Breast epithelium (tissue), 4 donors: Measurements from ENCODE around the gene DAPK3. TPM values are rescaled to one million over a fixed set of nuclear protein-coding genes. Genes with fewer than 3 reads are reported as not detected.

Experiments
- DNase-seq, 2 donors: peaks; one replicate each; pipeline ENCODE4 v3.0.0-alpha.2; 2019; ENCODE audit warnings: low spot score in 2 of 2
- H3K27ac ChIP-seq, 2 donors: fragments of 200-600 bp; sonication (generic) in 1 of 2; one replicate each; pipeline ENCODE4 v1.5.1; 2016 to 2019; ENCODE audit warnings: mild to moderate bottlenecking in 1 of 2
- H3K27me3 ChIP-seq, 2 donors: fragments of 200-600 bp; sonication (generic) in 1 of 2; one replicate each; pipeline versions ENCODE4 v1.5.1 to v1.6.0; 2017 to 2019; ENCODE audit warnings: control low read depth in 1 of 2, mild to moderate bottlenecking in 1 of 2
- H3K36me3 ChIP-seq: fragments of 200-600 bp; one replicate; pipeline ENCODE4 v1.5.1; 2019
- H3K4me1 ChIP-seq, 2 donors: fragments of 200-600 bp; sonication (generic); one replicate each; pipeline ENCODE4 v1.5.1; 2016 to 2019; ENCODE audit warnings: control low read depth in 1 of 2
- H3K4me3 ChIP-seq, 3 donors: fragments of 200-600 bp; sonication (generic); 1 replicate in 2 of 3; 2 replicates in 1 of 3; pipeline ENCODE4 v1.5.1; 2016 to 2019; ENCODE audit warnings: mild to moderate bottlenecking in 3 of 3, moderate library complexity in 2 of 3
- H3K9me3 ChIP-seq, 2 donors: fragments of 200-600 bp; sonication (generic) in 1 of 2; one replicate each; pipeline ENCODE4 v1.5.1; 2016 to 2019; ENCODE audit warnings: control low read depth in 1 of 2
- POLR2A ChIP-seq: fragments of 450-650 bp; IDR thresholded peaks from one replicate; pipeline ENCODE4 v1.6.1; 2016; ENCODE audit warnings: antibody characterized with exemption, mild to moderate bottlenecking, moderate library complexity
- POLR2AphosphoS5 ChIP-seq, 3 donors: sonication (generic); formaldehyde crosslinking; IDR thresholded peaks; one replicate each; pipeline ENCODE4 v1.6.1; 2017; ENCODE audit warnings: antibody characterized with exemption in 3 of 3
- intact Hi-C: fragments of 100-400 bp; cut with DNase I; formaldehyde crosslinking; loops from one replicate; pipeline ENCODE4 v1.15.1; 2023; ENCODE audit warnings: low total_unique reads
- total RNA-seq, 3 donors: library from RNA; depleted of rRNA; stranded (reverse); fragments of >200 nt; gene quantifications; one replicate each; pipeline ENCODE4 v1.1.0, GENCODE V29; 2016
- TF ChIP-seq, protein P1 (sequence below), 3 donors: fragments of 450-650 bp; IDR thresholded peaks; one replicate each; pipeline ENCODE4 v1.5.1; 2016 to 2017; ENCODE audit warnings: antibody characterized with exemption in 3 of 3, mild to moderate bottlenecking in 3 of 3, moderate library complexity in 3 of 3

The DAPK3 gene
- total RNA-seq, 3 donors from 2014 or later = 60.3 to 68.6 (median 62.6) TPM

GRCh38 chr19:3914199-3914598 is 56.7 kb downstream of the DAPK3 start:
- intact Hi-C loops = no loop called here
- Histone ChIP-seq H3K27me3 (no peaks in the 10 kb centered on the region), H3K9me3 (peaks cover 12 to 13% of the 10 kb centered on the region in 2 donors), H3K4me1 (no peaks in the 10 kb centered on the region), H3K36me3 (no peaks in the 10 kb centered on the region), H3K27ac (no peak overlapping the region), H3K4me3 (no peak overlapping the region)
- no peak for DNase-seq
- TF ChIP-seq, protein P1, sequence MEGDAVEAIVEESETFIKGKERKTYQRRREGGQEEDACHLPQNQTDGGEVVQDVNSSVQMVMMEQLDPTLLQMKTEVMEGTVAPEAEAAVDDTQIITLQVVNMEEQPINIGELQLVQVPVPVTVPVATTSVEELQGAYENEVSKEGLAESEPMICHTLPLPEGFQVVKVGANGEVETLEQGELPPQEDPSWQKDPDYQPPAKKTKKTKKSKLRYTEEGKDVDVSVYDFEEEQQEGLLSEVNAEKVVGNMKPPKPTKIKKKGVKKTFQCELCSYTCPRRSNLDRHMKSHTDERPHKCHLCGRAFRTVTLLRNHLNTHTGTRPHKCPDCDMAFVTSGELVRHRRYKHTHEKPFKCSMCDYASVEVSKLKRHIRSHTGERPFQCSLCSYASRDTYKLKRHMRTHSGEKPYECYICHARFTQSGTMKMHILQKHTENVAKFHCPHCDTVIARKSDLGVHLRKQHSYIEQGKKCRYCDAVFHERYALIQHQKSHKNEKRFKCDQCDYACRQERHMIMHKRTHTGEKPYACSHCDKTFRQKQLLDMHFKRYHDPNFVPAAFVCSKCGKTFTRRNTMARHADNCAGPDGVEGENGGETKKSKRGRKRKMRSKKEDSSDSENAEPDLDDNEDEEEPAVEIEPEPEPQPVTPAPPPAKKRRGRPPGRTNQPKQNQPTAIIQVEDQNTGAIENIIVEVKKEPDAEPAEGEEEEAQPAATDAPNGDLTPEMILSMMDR (IDR thresholded peaks at IDR 0.05) = no peak
- TF ChIP-seq POLR2A (no peak), POLR2AphosphoS5 (IDR thresholded peaks at IDR 0.05) (no peak)

- peaks cover 0 to 11% of the 10 kb centered on the region in 2 donors for H3K27me3 ChIP-seq
- intact Hi-C loops = no loop called here
- no peaks in the 10 kb centered on the region for H3K4me1 ChIP-seq
- TF ChIP-seq POLR2A (no peak), POLR2AphosphoS5 (IDR thresholded peaks at IDR 0.05) (no peak)
- TF ChIP-seq, protein P1 (IDR thresholded peaks at IDR 0.05) = no peak
- peaks cover 14% of the 10 kb centered on the region in 2 donors for H3K9me3 ChIP-seq
- no peaks in the 10 kb centered on the region for H3K36me3 ChIP-seq
- no peak overlapping the region for H3K27ac ChIP-seq
- no peak overlapping the region for H3K4me3 ChIP-seq
- DNase-seq = no peak
Observed at GRCh38 chr19:3910105-3910504, 60.8 kb downstream of the DAPK3 start.

Other genes with a start within 250 kb of the DAPK3 start
- gene APBA3, start 209.4 kb downstream of the DAPK3 start, total RNA-seq = 10 to 100 TPM; 24.0 to 24.9 (median 24.6) TPM
- 10 to 100 TPM; 69.9 to 81.5 (median 73.4) TPM for gene MRPL54, start 208.4 kb downstream of the DAPK3 start, total RNA-seq
- under 1 TPM in 1 of 3 donors, not detected in 2; 0.66 TPM for gene RAX2, start 198.9 kb downstream of the DAPK3 start, total RNA-seq
- gene MATK, start 184.7 kb downstream of the DAPK3 start, total RNA-seq = 1 to 10 TPM; 1.8 to 5.6 (median 5.2) TPM
- under 1 TPM in 1 of 3 donors, not detected in 2; 0.98 TPM for gene ZFR2, start 102.1 kb downstream of the DAPK3 start, total RNA-seq
- gene ATCAY, start 90.4 kb downstream of the DAPK3 start, total RNA-seq = under 1 TPM in 1 of 3 donors, not detected in 2; 0.73 TPM
- under 1 TPM in 2 of 3 donors, not detected in 1; 0.73 to 0.98 TPM for gene NMRK2, start 38.0 kb downstream of the DAPK3 start, total RNA-seq
- gene EEF2, start 14.4 kb upstream of the DAPK3 start, total RNA-seq = 1,000 to 10,000 TPM; 1,628 to 2,598 (median 1,993) TPM
- gene PIAS4, start 36.6 kb upstream of the DAPK3 start, total RNA-seq = 10 to 100 TPM in 2 of 3 donors, 1 to 10 TPM in 1; 9.4 to 17.0 (median 15.7) TPM
- 10 to 100 TPM; 29.0 to 38.7 (median 29.8) TPM for gene ZBTB7A, start 95.8 kb upstream of the DAPK3 start, total RNA-seq
- 10 to 100 TPM; 50.8 to 72.8 (median 64.5) TPM for gene MAP2K2, start 153.0 kb upstream of the DAPK3 start, total RNA-seq
- not detected for gene CREB3L3, start 182.5 kb upstream of the DAPK3 start, total RNA-seq
- gene SIRT6, start 211.5 kb upstream of the DAPK3 start, total RNA-seq = 10 to 100 TPM; 21.5 to 29.8 (median 25.6) TPM
- gene ANKRD24, start 211.6 kb upstream of the DAPK3 start, total RNA-seq = 1 to 10 TPM in 1 of 3 donors, under 1 TPM in 2; 0.80 to 3.2 (median 0.98) TPM